ENCODE measurements around the gene CEP350. TPM values are rescaled to one million over a fixed set of nuclear protein-coding genes. Genes with fewer than 3 reads are reported as not detected.

Gene CEP350
- total and polyA plus RNA-seq, 7 experiments from 2014 or later: 39.1 to 90.1 (median 64.0) TPM

GRCh38 chr1:180160357-180160756 is 205.7 kb downstream of the CEP350 start:
- Histone ChIP-seq H3K4me3 (ENCODE audit: low read length) (no peak overlapping the region), H3K4me1 (ENCODE audit: control insufficient read depth in 2 of 2, insufficient read depth in 2 of 2, low read length in 2 of 2) (peaks cover 5 to 14% of the 10 kb centered on the region in 2 donors), H3K9me3 (ENCODE audit: control insufficient read depth in 2 of 3, low read length in 3 of 3) (no peaks in the 10 kb centered on the region), H3K27me3 (ENCODE audit: control insufficient read depth in 2 of 2, insufficient read depth in 2 of 2, low read length in 2 of 2) (no peaks in the 10 kb centered on the region), H3K36me3 (ENCODE audit: control insufficient read depth in 2 of 3, insufficient read depth in 3 of 3, low read length in 3 of 3) (no peaks in the 10 kb centered on the region), H3K27ac (ENCODE audit: low read depth, low read length) (no peak overlapping the region)
- Mint-ChIP-seq H3K9me3 (no peaks in the 10 kb centered on the region), H3K36me3 (peaks cover 0 to 10% (median 0%) of the 10 kb centered on the region in 5 donors), H3K27ac (no peak overlapping the region), H3K27me3 (no peaks in the 10 kb centered on the region), H3K4me1 (peaks cover 29 to 46% (median 39%) of the 10 kb centered on the region in 7 donors), H3K4me3 (no peak overlapping the region)
- CTCF ChIA-PET: no interaction called here
- DNase-seq (no peak), ATAC-seq (peak; percentile 17)
- intact Hi-C loops (cut with micrococcal nuclease): no loop called here
- POLR2A ChIA-PET: interaction anchor here (0.6 kb wide), 1 partner anchor 185 kb away, joined by 3 read pairs; no protein-coding TSS in a partner anchor

GRCh38 chr1:180163041-180163440 is 208.4 kb downstream of the CEP350 start:
- H3K9me3 Mint-ChIP-seq: no peaks in the 10 kb centered on the region
- Histone ChIP-seq H3K4me1 (ENCODE audit: control insufficient read depth in 2 of 2, insufficient read depth in 2 of 2, low read length in 2 of 2) (no peaks in the 10 kb centered on the region), H3K27me3 (ENCODE audit: control insufficient read depth in 2 of 2, insufficient read depth in 2 of 2, low read length in 2 of 2) (no peaks in the 10 kb centered on the region), H3K36me3 (ENCODE audit: control insufficient read depth in 2 of 3, insufficient read depth in 3 of 3, low read length in 3 of 3) (peaks cover 0 to 12% (median 0%) of the 10 kb centered on the region in 3 experiments), H3K9me3 (ENCODE audit: control insufficient read depth in 2 of 3, low read length in 3 of 3) (no peaks in the 10 kb centered on the region), H3K4me3 (ENCODE audit: low read length) (no peak overlapping the region), H3K27ac (ENCODE audit: low read depth, low read length) (no peak overlapping the region)
- peaks cover 0 to 14% (median 0%) of the 10 kb centered on the region in 5 donors for H3K36me3 Mint-ChIP-seq
- peak overlapping the region in 1 of 9 donors; percentile 60 for H3K27ac Mint-ChIP-seq
- CTCF ChIA-PET: no interaction called here
- DNase-seq (no peak), ATAC-seq (peak; percentile 46)
- no peak overlapping the region for H3K4me3 Mint-ChIP-seq
- H3K27me3 Mint-ChIP-seq: no peaks in the 10 kb centered on the region
- POLR2A ChIA-PET: no interaction called here
- peaks cover 11 to 22% (median 16%) of the 10 kb centered on the region in 7 donors for H3K4me1 Mint-ChIP-seq
- intact Hi-C loops (cut with micrococcal nuclease): no loop called here

Other genes starting within 250 kb of the CEP350 start
- gene FAM163A, start 211.5 kb upstream of the CEP350 start, total RNA-seq: under 1 TPM in 2 of 5 experiments, not detected in 3; 0.14 to 0.17 TPM
- gene FAM163A, start 211.5 kb upstream of the CEP350 start, polyA plus RNA-seq: under 1 TPM in 1 of 2 donors, not detected in 1; 0.06 TPM
- 10 to 100 TPM; 52.0 to 64.9 (median 60.4) TPM for gene TOR1AIP2, start 77.0 kb upstream of the CEP350 start, total RNA-seq
- gene TOR1AIP2, start 77.0 kb upstream of the CEP350 start, polyA plus RNA-seq: 10 to 100 TPM in 1 of 2 donors, 1 to 10 TPM in 1; 9.5 to 15.0 TPM
- 10 to 100 TPM; 47.4 to 88.6 (median 59.5) TPM for gene TOR1AIP1, start 72.5 kb upstream of the CEP350 start, total RNA-seq
- 10 to 100 TPM; 58.5 to 74.3 TPM for gene TOR1AIP1, start 72.5 kb upstream of the CEP350 start, polyA plus RNA-seq
- 10 to 100 TPM; 22.1 to 55.6 (median 25.6) TPM for gene QSOX1, start 200.1 kb downstream of the CEP350 start, total RNA-seq
- gene QSOX1, start 200.1 kb downstream of the CEP350 start, polyA plus RNA-seq: 10 to 100 TPM in 1 of 2 donors, 1 to 10 TPM in 1; 9.3 to 11.7 TPM

Measured in naive thymus-derived CD4-positive, alpha-beta T cell (primary cell).